KG1 (cell line): ENCODE results near the gene BIRC2.
"Not testable (repeated sequence)": the region's sequence is repeated elsewhere in the genome, so short reads cannot be mapped to it uniquely, and the experiment has no call there.

ENCODE experiments used
- DNase-seq: peaks from one replicate; lab custom pipeline; 2025; lab: John Stamatoyannopoulos, UW

The BIRC2 gene

DNA sequence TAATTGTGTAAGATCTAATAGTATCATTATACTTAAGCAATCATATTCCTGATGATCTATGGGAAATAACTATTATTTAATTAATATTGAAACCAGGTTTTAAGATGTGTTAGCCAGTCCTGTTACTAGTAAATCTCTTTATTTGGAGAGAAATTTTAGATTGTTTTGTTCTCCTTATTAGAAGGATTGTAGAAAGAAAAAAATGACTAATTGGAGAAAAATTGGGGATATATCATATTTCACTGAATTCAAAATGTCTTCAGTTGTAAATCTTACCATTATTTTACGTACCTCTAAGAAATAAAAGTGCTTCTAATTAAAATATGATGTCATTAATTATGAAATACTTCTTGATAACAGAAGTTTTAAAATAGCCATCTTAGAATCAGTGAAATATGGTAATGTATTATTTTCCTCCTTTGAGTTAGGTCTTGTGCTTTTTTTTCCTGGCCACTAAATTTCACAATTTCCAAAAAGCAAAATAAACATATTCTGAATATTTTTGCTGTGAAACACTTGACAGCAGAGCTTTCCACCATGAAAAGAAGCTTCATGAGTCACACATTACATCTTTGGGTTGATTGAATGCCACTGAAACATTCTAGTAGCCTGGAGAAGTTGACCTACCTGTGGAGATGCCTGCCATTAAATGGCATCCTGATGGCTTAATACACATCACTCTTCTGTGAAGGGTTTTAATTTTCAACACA, 23.3 kb upstream of the BIRC2 start:
- no peak for DNase-seq

DNA sequence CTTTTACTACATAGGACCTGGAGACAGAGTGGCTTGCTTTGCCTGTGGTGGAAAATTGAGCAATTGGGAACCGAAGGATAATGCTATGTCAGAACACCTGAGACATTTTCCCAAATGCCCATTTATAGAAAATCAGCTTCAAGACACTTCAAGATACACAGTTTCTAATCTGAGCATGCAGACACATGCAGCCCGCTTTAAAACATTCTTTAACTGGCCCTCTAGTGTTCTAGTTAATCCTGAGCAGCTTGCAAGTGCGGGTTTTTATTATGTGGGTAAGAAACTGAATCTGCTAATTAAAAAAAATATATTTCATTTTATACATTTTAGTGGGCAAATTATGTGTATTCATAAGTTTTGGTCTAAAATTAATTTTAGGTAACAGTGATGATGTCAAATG, 21.9 kb upstream of the BIRC2 start:
- no peak for DNase-seq

DNA sequence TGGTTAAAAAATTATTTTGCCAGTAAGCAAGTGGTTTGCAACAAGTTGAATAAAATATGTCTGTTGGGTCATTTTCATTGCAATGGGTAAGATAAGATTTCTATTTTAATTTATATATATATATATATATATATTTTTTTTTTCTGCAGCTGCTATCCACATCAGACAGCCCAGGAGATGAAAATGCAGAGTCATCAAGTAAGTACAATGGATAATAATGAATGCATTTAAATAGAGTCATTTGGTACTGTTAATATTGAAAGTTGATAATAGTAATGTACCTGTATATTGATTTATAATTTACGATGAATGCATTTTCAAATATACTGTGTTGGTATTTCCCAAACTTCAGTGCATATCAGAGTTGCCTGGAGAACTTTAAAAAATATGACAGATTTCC, 18.3 kb upstream of the BIRC2 start:
- DNase-seq: no peak

DNA sequence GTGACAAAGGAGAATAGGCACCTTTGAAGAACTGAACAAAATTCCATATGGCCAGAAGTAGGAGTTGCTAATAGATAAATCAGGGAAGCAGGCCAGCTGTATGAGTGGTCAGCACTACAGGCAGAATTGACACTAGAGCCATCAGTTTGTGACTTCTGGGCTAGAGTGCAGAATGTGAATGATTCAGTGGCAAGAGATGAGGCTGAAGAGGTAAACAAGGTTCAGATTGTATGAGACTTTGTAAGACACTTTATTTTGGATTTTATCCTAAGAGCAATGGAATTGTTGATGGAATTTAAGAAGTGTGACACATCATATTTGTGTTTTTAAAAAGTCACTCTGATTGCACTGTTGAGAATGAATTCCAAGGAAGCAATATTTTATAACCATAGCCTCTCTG, 16.8 kb upstream of the BIRC2 start:
- DNase-seq: no peak

DNA sequence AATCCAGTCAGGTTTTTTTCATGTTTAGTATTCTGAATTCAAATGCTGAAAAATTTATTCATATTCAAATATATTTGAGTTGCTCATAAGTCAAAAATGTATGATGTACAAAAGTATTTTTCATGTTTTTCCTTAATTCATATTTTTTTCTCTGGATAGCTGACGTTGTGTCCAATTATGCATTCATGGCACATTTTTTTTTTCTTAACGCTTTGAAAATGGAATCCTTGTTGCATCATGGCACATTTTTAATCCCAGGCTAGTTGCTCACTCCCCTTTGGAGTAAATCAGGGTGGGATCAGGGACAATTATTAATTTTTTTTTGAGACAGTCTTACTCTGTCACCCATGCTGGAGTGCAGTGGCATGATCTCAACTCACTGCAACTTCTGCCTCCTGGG, 15.7 kb upstream of the BIRC2 start:
- DNase-seq: no peak

DNA sequence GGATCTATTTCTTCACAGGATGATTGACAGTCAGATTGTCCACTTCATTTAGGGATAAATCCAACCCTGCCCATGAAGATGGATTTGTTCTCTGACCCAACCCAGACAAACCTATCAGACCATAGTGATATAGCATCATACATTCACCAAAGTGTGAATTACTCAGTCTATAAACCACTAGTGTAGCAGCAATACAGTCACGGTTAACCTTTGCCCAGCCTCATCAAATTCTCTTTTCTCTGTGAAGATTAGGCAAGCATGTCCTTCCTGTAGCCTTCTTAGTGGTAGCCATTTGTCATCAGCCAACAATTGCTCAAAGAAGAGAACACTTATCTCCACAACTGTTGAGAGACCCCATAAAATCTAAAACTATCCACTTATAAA, 14.4 kb upstream of the BIRC2 start:
- no peak for DNase-seq

DNA sequence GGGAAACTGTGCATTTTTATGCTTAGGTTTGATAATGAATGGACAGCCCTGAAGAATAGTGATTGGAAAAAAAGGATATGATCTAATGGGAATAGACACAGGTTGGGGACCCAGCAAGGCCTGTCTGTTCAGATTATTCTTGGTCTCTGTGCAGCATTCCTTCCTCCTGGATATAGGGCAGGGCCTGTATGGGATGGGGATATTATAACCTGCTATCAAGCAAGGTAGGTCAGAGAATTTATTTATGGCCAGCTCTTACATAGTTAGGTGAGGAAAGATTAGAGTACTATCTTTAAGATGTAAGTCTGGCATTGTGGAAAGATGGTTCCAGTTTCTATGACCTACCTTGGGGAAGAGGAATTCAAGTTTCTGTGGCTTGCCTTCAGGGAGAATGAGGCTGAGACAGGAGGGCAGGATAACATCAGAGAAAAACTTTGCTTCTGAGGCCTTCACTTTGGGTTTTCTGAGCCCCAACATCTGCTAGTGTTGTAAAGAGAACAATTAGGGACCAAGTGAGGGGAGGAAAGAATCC, 8.5 kb upstream of the BIRC2 start:
- DNase-seq: no peak

DNA sequence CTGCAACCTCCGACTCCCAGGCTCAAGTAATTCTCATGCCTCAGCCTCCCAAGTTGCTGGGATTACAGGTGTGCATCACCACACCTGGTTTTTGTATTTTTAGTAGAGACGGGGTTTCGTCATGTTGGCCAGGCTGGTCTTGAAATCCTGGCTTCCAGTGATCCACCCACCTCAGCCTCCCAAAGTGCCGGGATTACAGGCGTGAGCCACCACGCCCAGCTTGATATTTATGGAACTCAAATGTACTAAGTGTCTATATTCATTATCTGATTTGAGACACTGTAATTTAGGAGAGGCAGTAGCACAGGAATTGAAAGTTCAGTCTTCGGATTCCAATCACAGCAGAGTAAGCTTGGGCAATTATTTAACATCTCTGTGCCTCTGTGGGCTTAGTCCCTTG, 5.7 kb upstream of the BIRC2 start:
- not testable (repeated sequence) for DNase-seq

DNA sequence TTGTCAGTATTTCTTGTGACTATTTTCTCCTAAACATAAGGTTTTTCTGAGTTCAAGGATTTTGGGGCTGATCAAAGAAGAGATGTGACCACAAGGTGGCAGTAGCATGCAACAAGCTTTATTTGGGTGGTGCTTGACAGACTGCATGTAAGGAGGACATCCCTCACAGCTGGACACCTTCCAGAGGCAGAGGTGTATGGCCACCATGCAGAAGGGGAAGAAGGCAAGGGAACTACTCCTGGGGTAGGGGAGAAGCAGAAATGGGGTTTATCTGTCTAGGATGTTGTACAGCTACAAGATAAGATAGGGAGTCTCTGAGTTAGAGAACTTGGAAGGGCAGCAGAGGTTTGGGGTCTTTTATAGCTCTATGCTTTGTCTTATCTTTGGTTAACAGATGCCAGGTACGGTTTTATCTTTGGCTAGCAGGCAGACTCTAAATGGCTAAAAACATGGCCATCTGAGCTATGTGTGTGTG, 5.1 kb upstream of the BIRC2 start:
- DNase-seq: peak; percentile 89

DNA sequence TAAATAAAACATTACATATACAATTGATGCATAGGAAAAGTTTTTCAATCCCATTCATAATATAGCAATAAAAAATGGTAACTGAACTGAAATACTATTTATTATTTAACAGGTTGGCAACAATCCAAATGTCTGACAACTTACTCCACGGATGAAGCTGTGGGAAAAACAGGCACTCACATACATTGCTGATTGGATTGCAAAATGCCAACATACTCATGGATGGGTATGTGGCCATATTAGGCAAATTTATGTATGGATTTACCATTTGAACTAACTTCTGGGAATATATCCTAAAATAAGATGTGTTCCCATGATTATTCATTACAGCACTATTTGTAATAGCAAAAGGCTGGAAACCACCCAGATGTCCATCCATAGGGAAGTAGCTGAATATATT, 3.2 kb upstream of the BIRC2 start:
- no peak for DNase-seq

DNA sequence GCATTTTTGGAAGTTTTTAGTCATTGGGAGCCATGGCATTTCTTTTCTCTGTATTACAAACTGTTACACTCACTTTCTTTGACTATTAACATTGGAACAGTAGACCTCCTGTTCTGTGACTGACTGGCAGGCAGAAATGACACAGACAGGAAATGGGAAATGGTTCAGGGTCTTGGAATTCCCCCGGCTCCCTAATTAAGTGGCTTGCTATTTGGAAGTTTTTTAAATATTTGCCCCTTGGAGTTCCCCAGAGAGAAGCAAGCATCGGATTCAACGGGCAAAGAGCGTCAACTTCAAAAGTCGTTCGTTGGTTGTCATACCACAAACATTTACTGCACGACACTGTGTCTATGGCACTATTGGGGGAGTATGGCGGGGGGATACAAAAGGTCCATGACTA, 1.1 kb upstream of the BIRC2 start:
- DNase-seq: no peak

DNA sequence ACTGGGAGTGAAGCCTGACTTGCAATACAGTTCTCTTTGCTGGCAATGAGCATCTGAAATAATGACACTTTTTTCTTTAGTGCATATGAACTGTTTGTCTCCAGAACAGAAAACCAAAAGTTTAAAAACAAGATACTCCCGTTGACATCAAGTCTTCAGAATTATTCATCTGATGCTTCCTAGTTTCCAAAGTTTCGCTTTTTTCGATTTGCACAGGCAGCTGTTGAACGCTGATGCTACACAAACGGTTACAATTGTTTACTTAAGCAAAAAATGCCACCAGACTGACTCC, 612 bp upstream of the BIRC2 start:
- DNase-seq: no peak

DNA sequence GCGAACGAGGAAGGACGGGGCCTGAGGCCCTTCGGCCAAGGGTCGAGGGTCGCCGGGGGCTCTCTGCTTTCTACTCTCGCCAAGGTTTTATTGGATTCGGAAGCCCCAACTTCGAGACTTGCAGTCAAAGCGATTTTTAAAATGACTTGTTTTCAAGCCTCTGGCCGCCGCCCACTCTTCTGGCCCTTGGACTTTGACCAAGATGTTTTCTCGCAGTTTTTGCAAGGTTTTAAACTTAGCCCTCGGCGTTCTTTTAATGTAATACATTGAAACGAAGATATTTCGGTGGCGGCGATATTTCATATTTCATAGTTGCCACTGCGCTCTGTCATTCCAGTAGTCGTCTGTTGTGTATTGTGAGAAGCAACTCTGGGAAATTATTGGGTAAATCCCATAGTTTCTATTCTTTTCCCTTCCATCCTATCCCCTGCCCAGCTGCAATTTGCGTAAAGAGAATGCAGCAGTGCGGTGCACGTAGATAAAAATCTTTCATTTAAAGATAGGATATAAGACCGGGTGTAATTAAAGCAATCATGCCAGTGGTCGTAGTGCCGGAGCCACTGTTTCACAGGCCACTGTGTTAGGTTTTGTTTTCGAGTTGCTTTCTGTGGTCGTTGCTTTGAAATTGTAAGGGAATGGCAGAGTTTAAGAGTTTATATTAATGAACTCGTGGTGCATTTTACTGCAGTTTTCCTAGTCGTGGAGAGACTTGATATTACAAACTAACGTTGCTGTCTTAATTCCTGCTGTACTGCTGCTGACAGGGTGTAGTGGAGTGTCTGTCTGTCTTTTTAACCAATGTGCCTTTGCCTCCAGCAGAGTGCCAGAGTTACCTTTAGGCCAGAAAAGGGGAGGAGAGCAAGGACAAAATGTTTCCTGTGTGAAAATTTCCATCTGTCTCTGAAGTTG, 702 bp downstream of the BIRC2 start:
- DNase-seq: peak; percentile 82

DNA sequence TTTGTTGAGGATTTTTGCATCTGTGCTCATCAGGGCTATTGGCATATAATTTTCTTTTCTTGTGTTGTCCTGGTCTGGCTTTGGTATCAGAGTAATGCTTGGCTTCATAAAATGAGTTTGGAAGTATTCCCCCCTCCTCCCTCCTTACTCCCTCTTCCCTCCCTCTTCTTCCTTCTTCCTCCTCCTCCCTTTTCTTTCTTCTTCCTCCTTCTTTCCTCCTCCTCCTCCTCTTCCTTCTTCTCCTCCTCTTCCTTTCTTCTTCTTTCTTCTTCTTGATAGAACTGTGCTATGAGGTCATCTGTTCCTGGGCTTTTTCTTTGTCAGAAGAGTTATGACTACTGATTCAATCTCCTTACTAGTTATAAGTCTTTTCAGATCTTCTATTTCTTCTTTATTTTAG, 10.1 kb downstream of the BIRC2 start:
- DNase-seq: no peak

DNA sequence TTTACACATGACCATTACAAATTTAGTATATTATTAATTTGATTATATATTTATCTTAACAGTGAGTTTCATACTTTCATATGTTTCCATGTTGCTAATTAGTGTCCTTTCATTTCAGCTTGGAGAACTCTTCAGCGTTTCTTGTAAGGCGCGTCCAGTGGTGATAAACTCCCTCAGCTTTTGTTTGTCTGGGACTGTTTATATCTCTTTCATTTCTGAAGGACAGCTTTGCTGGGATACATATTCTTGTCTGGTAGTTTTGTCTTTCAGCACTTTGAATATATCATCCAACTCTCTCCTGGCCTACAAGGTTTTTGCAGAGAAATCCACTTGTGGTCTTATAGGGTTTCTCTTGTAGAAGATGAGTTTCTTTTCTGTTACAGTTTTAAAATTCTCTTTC, 12.4 kb downstream of the BIRC2 start:
- DNase-seq: no peak

DNA sequence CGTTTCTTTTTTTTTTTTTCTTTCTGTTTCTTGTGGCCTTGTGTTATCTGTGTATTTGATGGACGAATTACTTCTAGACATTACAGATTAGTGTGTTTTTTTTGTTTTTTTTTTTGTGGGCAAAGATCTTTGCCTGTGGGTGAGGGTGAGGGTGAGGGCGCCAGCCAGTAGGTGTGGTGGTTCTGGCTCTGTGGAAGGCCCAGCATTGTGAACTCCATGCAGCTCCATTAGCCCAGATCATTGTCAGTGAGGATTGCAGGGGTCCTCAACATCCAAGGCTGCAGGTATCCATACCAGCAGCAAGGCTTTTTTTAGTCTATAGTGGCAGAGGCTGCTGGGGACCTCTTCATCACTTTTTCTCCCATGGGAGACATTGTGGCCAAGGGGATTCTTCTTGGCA, 13.7 kb downstream of the BIRC2 start:
- no peak for DNase-seq

DNA sequence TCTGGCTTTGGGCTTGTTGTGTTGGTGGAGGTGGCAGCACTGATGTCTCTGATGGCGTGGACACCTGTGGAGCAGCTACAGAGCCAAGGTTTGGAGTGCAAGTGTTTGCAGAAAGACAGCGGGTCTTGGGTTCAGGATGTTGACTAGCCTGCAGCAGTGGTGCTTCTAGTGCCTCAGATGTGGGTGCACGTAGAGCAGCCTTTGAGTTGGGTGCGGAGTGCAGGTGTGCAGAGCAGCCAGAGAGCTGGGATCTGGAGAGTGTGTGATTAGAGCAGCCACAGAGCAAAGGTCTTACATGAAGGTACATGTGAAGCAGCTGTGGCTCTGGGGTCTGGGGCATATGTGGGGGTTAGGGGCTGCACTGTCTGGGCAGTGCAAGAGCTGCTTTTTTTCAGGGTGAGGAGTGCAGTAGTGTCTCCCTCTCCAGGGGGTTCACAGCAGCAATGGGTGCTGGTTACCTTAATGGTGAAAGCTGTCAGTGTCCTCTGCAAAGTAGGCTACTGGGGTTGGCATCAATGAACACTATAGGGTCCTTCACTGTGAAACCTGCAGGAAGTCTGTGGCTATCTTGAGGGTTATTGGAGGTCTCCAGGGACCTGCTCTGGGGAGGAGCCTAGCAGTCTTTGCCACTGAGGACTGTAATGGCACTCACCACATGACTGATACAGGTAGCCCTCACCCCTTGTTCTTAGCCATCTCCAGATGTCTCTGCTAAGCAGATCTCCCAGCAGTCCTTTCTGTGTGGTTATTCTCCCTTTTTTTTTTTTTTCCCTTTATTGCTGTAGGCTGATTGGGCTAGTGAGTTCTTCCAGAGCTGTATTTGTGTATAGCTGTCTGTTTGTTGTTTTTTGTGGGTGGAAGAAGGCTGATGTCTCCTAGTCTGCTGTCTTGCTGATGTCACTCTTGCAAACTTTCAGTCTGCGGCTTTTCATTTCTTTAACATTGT, 14.3 kb downstream of the BIRC2 start:
- no peak for DNase-seq

DNA sequence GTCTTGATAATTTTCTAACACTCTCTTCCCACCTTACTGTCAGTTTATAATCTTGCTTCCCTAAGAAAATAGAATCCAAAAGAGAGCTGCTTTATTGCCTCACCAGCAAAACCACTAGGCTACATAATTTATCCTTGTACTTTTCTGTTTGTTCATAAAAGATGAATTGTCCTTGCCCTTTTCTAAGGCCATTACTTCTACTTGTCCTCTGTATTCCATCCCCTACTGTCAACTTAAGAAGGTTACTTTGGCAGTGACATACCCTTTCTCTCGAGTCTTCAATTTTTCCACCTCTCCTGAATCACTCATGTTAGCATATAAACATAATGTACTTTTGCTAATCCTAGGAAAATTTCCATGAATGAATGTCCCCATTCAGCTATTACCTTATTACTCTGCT, 18.0 kb downstream of the BIRC2 start:
- DNase-seq: no peak

DNA sequence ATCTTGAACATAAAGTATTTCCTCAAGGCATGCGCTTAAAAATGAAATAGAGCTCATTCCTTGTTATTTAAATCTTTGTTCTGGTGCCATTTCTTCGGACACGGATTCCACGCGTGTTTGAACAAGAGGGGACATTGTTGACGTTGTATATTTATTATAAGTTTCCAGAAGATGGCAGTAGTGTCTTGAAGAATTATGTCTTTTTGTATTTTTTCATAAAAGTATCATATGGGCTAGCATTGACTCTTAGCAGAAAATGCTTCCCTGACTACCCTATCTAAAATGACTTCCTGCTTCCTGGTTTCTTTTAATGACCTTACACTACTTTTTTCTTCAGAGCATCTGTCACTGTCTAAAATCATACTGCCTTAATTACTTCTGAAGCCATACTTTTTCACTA, 20.4 kb downstream of the BIRC2 start:
- DNase-seq: peak; percentile 31

DNA sequence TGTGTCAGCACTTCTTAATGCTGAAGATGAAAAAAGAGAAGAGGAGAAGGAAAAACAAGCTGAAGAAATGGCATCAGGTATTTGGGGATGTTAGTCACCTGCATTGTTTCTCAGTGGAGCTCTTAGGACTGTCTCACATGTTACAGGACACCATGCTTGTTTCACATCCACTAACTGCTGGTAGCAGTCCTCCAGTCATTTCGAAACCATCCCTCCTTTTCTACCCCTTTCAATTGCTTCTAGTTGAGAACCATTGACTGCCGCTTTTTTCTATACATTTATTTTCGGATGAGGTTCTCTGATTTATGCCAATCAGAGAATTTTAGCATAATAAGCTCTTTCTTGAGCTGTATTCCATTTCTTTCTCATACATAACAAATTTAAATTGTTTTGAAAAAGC, 21.5 kb downstream of the BIRC2 start:
- no peak for DNase-seq

DNA sequence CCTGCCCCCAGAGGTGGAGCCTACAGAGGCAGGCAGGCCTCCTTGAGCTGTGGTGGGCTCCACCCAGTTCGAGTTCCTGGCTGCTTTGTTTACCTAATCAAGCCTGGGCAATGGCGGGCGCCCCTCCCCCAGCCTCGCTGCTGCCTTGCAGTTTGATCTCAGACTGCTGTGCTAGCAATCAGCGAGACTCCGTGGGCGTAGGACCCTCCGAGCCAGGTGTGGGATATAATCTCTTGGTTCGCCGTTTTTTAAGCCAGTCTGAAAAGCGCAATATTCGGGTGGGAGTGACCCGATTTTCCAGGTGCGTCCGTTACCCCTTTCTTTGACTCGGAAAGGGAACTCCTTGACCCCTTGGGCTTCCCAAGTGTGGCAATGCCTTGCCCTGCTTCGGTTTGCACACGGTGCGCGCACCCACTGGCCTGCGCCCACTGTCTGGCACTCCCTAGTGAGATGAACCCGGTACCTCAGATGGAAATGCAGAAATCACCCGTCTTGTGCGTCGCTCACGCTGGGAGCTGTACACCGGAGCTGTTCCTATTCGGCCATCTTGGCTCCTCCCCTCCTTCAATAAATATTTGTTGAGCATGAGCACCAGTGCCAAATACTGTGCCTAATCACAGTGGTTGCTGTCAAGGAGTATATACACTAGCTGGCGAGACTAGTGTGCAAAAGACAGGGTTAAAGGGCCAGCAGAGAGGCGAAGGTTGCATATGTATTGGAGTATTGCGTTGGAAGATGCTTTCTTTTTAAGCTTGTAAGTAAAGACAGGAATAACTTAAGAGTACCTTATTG, 27.8 kb downstream of the BIRC2 start:
- DNase-seq: not testable (repeated sequence)
